ENCODE results near the gene CSF3.

GRCh38 chr17:40063901-40064531 lies 48.8 kb downstream of the CSF3 start:
- no peak for TF ChIP-seq POLR2A (IDR thresholded peaks at IDR 0.05; ENCODE audit: low read length)
- TF ChIP-seq GATA1 (IDR thresholded peaks at IDR 0.05; ENCODE audit: low read depth, low read length), result no peak

Data from erythroblast (primary cell).